22Rv1 (cell line): ENCODE results near the gene BRI3.

Source experiments
- H3K27ac ChIP-seq: fragments of 450-650 bp; 2 replicates; pipeline ENCODE4 v1.5.1; 2017
- ZFX ChIP-seq: fragments of 450-650 bp; IDR thresholded peaks from 2 replicates; pipeline ENCODE4 v1.6.1; 2017; ENCODE audit warnings: antibody characterized with exemption, borderline replicate concordance
- TF ChIP-seq, protein P1 (sequence below): fragments of 450-650 bp; IDR thresholded peaks from 2 replicates; pipeline ENCODE4 v1.5.1; 2017; ENCODE audit warnings: mild to moderate bottlenecking

Gene BRI3

DNA sequence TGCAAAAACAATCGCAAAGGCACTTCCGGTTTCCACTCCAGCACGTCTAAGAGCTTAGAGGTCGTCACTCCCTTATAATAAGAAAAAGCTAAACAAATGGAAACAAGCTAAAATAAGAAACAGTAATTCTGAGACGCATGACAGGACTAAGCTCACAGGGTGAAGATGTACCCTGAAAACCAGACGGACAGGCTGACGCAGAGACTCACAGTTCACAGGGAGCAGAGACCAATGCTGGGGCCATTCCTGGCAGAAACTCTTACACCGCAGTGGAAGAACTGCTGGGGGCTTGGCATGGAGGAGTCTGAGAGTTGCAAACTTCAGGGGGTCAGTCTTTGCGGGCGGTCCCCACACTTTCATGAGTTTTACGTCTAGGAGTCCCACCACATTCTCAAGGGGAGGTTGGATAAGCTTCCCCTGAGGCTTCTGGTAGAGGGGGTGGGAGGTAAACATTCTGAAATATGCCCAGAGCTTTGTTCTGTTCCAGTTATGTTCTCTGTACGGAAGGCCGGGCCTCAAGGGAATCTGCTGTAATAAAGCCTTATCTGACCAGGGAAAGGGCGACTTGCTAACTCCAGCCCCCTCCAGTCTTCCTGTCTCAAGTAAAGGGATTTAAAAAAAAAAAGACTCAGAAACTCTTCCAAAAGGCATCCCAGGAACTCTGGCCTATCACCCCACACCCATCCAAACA is 47.8 kb downstream of the BRI3 start:
- H3K27ac ChIP-seq: no peak overlapping the region
- TF ChIP-seq, protein P1, sequence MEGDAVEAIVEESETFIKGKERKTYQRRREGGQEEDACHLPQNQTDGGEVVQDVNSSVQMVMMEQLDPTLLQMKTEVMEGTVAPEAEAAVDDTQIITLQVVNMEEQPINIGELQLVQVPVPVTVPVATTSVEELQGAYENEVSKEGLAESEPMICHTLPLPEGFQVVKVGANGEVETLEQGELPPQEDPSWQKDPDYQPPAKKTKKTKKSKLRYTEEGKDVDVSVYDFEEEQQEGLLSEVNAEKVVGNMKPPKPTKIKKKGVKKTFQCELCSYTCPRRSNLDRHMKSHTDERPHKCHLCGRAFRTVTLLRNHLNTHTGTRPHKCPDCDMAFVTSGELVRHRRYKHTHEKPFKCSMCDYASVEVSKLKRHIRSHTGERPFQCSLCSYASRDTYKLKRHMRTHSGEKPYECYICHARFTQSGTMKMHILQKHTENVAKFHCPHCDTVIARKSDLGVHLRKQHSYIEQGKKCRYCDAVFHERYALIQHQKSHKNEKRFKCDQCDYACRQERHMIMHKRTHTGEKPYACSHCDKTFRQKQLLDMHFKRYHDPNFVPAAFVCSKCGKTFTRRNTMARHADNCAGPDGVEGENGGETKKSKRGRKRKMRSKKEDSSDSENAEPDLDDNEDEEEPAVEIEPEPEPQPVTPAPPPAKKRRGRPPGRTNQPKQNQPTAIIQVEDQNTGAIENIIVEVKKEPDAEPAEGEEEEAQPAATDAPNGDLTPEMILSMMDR: no peak
- no peak for TF ChIP-seq ZFX

DNA sequence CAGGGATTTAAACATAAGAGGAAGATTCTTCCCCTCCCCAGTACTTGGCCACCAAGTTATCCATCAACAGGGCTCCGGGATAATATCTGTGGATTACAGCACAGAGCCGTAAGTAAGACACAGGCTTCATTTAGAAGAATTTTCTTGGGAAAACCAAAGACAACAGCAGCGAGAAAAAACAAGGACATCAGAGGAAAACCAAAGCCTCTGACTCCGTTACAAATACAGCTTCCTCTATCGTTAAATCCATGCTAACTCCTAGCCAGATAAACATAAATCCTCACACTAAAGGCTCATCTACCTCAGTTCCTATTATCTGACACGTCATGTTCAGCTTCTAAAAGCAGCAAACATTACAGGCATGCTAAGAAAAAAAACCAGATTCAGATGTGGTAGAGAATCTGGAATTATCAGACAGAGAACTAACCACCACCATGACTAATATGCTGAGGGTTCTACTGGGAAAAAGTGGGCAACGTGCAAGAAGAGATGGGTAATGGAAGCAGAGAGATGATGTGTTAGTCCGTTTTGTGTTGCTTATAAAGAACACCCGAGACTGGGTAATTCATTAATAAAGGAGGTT is 48.4 kb downstream of the BRI3 start:
- no peak for TF ChIP-seq ZFX
- H3K27ac ChIP-seq: no peak overlapping the region

DNA sequence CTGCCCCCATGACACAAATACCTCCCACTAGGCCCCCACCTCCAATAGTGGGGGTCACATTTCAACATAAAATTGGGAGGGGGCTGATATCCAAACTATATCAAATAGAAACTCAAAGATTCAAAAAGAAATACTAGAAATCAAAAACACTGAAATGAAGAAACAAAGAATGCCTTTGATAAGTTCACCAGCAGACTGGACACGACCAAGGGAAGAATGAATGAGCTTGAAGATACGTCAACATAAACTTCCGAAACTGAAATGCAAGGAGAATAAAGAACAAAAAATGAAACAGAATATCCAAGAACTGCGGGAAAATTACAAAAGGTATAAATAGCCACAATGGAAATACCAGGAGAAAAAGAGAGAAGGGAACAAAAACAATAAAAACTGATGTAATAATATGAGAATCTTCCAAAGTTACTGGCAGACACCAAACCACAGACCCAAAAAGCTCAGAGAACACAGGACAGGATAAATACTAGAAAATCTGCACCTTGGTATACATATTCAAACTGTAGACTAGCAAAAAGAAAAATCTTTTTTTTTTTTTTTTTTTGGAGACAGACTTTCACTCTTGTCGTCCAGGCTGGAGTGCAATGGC is 49.5 kb downstream of the BRI3 start:
- no peak overlapping the region for H3K27ac ChIP-seq
- TF ChIP-seq ZFX: no peak
- TF ChIP-seq, protein P1: no peak

DNA sequence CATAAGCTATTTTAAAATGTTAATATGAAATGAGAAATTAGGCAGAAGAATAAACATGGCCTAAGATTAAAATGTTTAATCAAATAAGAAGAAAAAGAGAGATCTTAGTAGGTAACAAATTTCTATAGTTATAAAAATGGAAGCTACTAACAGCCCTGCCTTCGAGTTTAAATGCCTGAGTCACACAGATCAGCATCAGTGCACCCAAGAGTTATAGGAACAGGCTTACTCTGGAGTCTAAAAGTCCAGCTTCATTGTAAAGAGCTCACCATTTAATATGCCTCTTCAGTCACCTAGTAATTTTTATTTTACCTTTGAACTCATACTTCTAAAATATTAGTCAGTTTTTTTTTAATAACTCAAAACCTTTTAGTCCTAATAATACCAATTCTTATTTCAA is 52.6 kb downstream of the BRI3 start:
- no peak overlapping the region for H3K27ac ChIP-seq
- no peak for TF ChIP-seq ZFX
- TF ChIP-seq, protein P1: no peak

DNA sequence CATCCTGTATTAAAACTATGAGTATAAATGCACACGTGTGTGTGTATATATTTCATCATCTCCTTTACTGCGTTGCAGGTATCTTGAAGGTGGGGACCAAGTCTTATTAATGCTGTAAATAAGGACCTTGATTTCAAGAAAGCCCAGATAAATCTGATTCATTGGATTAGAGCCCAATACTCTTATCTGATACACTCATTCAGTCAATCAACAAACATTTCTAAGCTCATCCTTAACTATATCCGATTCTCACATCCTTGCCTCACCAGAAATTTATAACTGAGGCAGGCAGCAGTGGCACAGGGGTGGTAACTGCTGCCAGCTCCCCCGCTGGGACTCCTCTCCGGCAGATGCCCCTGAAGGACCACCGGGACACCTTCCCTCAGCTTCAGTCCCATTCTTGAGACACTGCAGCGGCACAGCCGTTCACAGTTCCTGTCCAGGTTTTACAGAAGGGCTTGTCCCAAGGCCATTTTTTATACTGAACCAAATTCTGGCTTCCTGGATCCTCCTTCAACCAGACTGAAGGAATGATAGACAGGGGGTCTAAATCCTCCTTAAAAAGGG is 54.0 kb downstream of the BRI3 start:
- TF ChIP-seq, protein P1: no peak
- TF ChIP-seq ZFX: no peak
- no peak overlapping the region for H3K27ac ChIP-seq

DNA sequence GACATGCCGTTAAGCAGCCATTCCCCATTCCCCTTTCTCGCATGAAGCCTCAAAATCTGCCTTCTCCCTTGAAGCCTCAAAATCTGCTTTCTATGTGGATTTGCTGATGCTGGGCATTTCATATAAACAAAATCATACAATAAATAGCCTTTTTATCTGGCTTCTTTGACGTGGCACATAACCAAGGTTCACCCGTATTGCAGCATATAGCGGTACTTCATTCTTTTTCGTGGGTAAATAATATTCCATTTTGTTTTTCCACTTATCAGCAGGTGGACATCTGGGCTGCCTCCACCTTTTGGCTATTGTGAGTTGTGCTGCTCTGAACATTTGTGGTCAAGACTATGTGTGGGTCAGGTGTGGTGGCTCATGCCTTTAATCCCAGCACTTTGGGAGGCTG is 57.0 kb downstream of the BRI3 start:
- H3K27ac ChIP-seq: no peak overlapping the region
- no peak for TF ChIP-seq ZFX
- TF ChIP-seq, protein P1: no peak

DNA sequence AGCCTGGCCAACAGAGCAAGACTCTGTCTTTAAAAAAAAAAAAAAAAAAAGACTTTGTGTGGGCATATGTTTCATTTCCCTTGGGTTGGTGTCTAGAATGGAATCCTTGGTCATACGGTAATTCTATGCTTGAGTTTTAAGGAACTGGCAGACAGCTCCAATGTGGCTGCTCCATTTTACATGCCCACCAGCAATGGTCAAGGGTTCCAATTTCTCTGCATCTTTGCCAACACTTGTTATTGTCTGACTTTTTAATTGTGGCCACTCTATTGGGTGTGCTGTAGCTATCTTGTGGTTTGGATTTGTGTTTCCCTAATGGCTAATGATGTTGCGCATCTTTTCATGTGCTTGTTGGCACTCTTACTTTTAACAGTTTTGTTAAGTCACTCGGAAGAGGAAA is 57.6 kb downstream of the BRI3 start:
- H3K27ac ChIP-seq: no peak overlapping the region
- no peak for TF ChIP-seq ZFX
- TF ChIP-seq, protein P1: no peak
